ENCODE data around the gene IMMP2L.

DNA sequence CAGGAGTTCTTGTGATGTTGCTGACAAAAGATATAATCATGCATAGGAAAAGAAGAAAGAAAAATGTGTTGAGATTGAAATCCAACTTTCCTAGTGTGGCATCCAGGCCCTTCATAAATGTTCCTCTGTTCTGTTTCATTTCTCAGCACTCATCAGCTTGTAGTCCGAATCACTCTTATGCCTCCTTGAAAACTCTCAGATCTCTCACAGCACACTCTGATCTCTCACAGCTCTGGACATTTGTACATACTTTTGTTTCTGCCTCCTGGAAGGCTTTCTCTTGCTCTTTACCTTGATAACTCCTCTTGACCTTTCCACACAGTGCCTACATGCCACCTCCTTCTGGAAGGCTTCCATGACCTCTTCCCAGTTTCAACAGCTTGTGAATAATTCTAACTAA lies 880.4 kb downstream of the IMMP2L start:
- TF ChIP-seq, protein P1, sequence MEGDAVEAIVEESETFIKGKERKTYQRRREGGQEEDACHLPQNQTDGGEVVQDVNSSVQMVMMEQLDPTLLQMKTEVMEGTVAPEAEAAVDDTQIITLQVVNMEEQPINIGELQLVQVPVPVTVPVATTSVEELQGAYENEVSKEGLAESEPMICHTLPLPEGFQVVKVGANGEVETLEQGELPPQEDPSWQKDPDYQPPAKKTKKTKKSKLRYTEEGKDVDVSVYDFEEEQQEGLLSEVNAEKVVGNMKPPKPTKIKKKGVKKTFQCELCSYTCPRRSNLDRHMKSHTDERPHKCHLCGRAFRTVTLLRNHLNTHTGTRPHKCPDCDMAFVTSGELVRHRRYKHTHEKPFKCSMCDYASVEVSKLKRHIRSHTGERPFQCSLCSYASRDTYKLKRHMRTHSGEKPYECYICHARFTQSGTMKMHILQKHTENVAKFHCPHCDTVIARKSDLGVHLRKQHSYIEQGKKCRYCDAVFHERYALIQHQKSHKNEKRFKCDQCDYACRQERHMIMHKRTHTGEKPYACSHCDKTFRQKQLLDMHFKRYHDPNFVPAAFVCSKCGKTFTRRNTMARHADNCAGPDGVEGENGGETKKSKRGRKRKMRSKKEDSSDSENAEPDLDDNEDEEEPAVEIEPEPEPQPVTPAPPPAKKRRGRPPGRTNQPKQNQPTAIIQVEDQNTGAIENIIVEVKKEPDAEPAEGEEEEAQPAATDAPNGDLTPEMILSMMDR (IDR thresholded peaks at IDR 0.05; ENCODE audit: extremely low read depth in 1 of 2, insufficient read depth in 1 of 2, low read depth in 1 of 2, low read length in 2 of 2): no peak
- TF ChIP-seq POLR2A (IDR thresholded peaks at IDR 0.05; ENCODE audit: low read depth, low read length) (no peak), FOS (IDR thresholded peaks at IDR 0.05; ENCODE audit: borderline replicate concordance, insufficient read depth, low read length) (no peak), EZH2 (IDR thresholded peaks at IDR 0.05; ENCODE audit: borderline replicate concordance, low read depth, low read length, severe bottlenecking) (no peak), POLR2AphosphoS5 (IDR thresholded peaks at IDR 0.05; ENCODE audit: insufficient read depth, low read depth, low read length) (no peak)
